Fibroblast of mammary gland (primary cell): ENCODE measurements around the gene BAZ1A.

Source experiments
- DNase-seq: peaks from one replicate; pipeline ENCODE4 v3.0.0-alpha.2; 2010; ENCODE audit warnings: low read depth
- H3K4me3 ChIP-seq: 2 replicates; pipeline ENCODE4 v1.5.1; 2011; ENCODE audit warnings: low read depth, mild to moderate bottlenecking, low read length, moderate library complexity; ENCODE audit not compliant: control insufficient read depth
- CTCF ChIP-seq: conservative IDR thresholded peaks from 2 replicates; pipeline ENCODE4 v1.5.1; 2011; ENCODE audit warnings: low read depth, low read length, inconsistent platforms; ENCODE audit not compliant: control insufficient read depth, insufficient read depth

BAZ1A gene

GRCh38 chr14:34780646-34781045, 94.5 kb downstream of the BAZ1A start:
- no peak for TF ChIP-seq CTCF
- DNase-seq: no peak
- H3K4me3 ChIP-seq: no peak overlapping the region

GRCh38 chr14:34778744-34779143, 96.4 kb downstream of the BAZ1A start:
- no peak for DNase-seq
- no peak for TF ChIP-seq CTCF
- no peak overlapping the region for H3K4me3 ChIP-seq

- no peak for DNase-seq
- H3K4me3 ChIP-seq: no peak overlapping the region
- TF ChIP-seq CTCF: no peak
Measured at GRCh38 chr14:34776611-34777010, 98.5 kb downstream of the BAZ1A start.

- TF ChIP-seq CTCF: no peak
- no peak for DNase-seq
- H3K4me3 ChIP-seq: no peak overlapping the region
Measured at GRCh38 chr14:34775922-34776321, 99.2 kb downstream of the BAZ1A start.

GRCh38 chr14:34775342-34775741, 99.8 kb downstream of the BAZ1A start:
- no peak overlapping the region for H3K4me3 ChIP-seq
- DNase-seq: no peak
- no peak for TF ChIP-seq CTCF

- TF ChIP-seq CTCF: no peak
- DNase-seq: no peak
- H3K4me3 ChIP-seq: no peak overlapping the region
Measured at GRCh38 chr14:34770901-34771300, 104.3 kb downstream of the BAZ1A start.

- DNase-seq: peak; percentile 44
- no peak overlapping the region for H3K4me3 ChIP-seq
- no peak for TF ChIP-seq CTCF
Measured at GRCh38 chr14:34766606-34767005, 108.6 kb downstream of the BAZ1A start.
